NT2/D1 (cell line): Measurements from ENCODE around the gene PSG7.
"Not testable (repeated sequence)": the region's sequence is repeated elsewhere in the genome, so short reads cannot be mapped to it uniquely, and the experiment has no call there.

ENCODE experiments used
- SUZ12 ChIP-seq: IDR thresholded peaks from 2 replicates; pipeline ENCODE4 v1.6.1; 2011; ENCODE audit not compliant: insufficient read length, insufficient read depth; ENCODE audit errors: extremely low read depth
- ZNF274 ChIP-seq: IDR thresholded peaks from 2 replicates; pipeline ENCODE4 v1.6.1; 2011; ENCODE audit warnings: mild to moderate bottlenecking, low read depth, low read length

- TF ChIP-seq ZNF274, SUZ12: not testable (repeated sequence)
Observed at GRCh38 chr19:42934726-42935125, 2.3 kb downstream of the PSG7 start.
